Measurements from ENCODE around the gene ZNF585A. TPM values are rescaled to one million over a fixed set of nuclear protein-coding genes. Genes with fewer than 3 reads are reported as not detected.
"Not testable (repeated sequence)": the region's sequence is repeated elsewhere in the genome, so short reads cannot be mapped to it uniquely, and the experiment has no call there.

ZNF585A gene
- total RNA-seq, 4 donors from 2014 or later, result 2.2 to 12.9 (median 5.3) TPM

DNA sequence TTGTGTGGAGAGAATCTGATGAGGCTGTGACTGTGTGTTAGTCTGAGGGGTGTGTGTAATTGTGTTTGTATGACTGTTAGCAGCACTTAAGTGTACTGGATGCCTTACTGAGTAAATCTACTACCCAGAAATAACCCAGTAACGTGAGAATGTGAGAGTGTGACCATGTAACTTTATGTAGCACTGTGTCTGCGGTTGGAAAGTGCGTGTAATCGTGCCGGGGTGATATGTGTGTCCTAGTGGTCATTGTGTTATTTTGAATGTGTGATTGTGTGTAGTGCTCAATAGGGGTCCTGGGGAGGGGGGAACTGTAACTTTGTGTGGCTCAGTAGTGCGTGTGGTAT is 46.1 kb upstream of the ZNF585A start:
- TF ChIP-seq POLR2A (IDR thresholded peaks at IDR 0.05) (no peak), POLR2AphosphoS5 (IDR thresholded peaks at IDR 0.05) (no peak), EP300 (IDR thresholded peaks at IDR 0.05; ENCODE audit: low read depth) (no peak)
- TF ChIP-seq, protein P1, sequence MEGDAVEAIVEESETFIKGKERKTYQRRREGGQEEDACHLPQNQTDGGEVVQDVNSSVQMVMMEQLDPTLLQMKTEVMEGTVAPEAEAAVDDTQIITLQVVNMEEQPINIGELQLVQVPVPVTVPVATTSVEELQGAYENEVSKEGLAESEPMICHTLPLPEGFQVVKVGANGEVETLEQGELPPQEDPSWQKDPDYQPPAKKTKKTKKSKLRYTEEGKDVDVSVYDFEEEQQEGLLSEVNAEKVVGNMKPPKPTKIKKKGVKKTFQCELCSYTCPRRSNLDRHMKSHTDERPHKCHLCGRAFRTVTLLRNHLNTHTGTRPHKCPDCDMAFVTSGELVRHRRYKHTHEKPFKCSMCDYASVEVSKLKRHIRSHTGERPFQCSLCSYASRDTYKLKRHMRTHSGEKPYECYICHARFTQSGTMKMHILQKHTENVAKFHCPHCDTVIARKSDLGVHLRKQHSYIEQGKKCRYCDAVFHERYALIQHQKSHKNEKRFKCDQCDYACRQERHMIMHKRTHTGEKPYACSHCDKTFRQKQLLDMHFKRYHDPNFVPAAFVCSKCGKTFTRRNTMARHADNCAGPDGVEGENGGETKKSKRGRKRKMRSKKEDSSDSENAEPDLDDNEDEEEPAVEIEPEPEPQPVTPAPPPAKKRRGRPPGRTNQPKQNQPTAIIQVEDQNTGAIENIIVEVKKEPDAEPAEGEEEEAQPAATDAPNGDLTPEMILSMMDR (IDR thresholded peaks at IDR 0.05), result no peak
- 0 to 10% methylated on average over 1 to 6 of the region's 6 CpGs for WGBS, 2 donors (ENCODE audit: low coverage in 1 of 2)
- no peaks in the 10 kb centered on the region for H3K27me3 ChIP-seq
- H3K36me3 ChIP-seq, result peaks cover 0 to 31% (median 5%) of the 10 kb centered on the region in 4 donors
- peaks cover 4 to 13% (median 10%) of the 10 kb centered on the region in 4 donors for H3K4me1 ChIP-seq
- peaks cover 0 to 3% of the 10 kb centered on the region in 2 donors for H3K9me3 ChIP-seq
- in situ Hi-C loops (cut with MboI; ENCODE audit: low pct_ligation_motif_present in 1 of 4, low pct_unique_long_range_greater_than_20kb in 1 of 4, low sequenced_read_pairs in 3 of 4) (loop anchor here in 1 of 4 donors (25.0 kb wide), 1 partner anchor 119 kb away; a partner anchor contains a TSS), intact Hi-C loops (cut with DNase I; ENCODE audit: low total_unique reads) (no loop called here)
- no peak for DNase-seq
- H3K27ac ChIP-seq, result peak overlapping the region; percentile 87 to 96 (median 90)
- H3K4me3 ChIP-seq, result peak overlapping the region; percentile 61 to 86 (median 80)

DNA sequence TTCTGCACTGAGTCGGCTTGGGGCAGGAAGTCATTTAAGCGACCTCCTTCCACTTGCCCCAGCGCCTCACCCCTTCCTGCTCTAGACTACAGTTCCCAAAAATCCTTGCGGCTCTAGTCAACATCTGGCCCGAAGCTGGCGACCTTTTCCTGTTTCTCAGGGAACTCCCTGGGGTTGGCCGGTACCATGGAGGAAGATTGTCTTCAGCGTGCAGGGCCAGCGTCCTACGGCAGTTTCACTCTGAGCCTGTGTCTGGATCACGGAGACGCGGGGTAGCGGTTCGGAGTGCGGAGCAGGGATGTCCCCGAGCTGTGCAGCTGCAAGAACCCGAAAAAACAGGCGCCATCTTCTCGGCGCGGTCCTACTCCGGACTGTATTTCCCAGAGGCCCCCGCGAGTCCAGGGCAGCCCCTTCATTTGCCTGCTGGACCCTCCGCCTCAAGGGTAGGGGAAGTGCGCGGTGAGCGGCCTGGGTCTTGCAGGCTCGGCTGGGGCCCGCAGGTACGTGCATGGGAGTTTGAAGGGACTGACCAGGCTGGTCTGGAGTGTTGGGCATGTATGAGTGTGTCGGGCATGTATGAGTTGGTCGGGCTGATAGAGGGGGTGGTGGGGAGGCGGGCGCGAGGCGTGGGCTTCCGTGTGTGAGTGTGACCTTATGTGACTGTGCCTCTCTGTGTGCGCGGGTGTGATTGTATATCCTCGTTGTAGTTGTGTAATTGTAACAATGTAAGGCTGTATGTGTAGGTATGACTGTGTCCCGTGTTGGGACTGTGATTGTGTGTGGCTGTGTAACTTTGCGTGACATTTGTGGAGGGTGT is 45.5 kb upstream of the ZNF585A start, which contains the start of gene ZNF383:
Gene ZNF383 (plus strand): TSS at position 440 of the 817 bp plus-strand sequence. CDS start 12,240 bp downstream, outside the sequence.
- H3K27ac ChIP-seq, result peak within 1 kb of the TSS; percentile 87 to 96 (median 90)
- DNase-seq, result peak; percentile 86
- H3K36me3 ChIP-seq, result peaks cover 0 to 25% (median 4%) of the 10 kb centered on the region in 4 donors
- in situ Hi-C loops (cut with MboI; ENCODE audit: low pct_ligation_motif_present in 1 of 4, low pct_unique_long_range_greater_than_20kb in 1 of 4, low sequenced_read_pairs in 3 of 4), result loop anchor here in 1 of 4 donors (25.0 kb wide), 1 partner anchor 119 kb away; a partner anchor contains a TSS
- TF ChIP-seq POLR2A (IDR thresholded peaks at IDR 0.05) (peak; percentile 75), POLR2AphosphoS5 (IDR thresholded peaks at IDR 0.05) (peak; percentile 11 to 71 (median 54))
- TF ChIP-seq, protein P1 (IDR thresholded peaks at IDR 0.05), result no peak
- peak within 1 kb of the TSS; percentile 61 to 86 (median 80) for H3K4me3 ChIP-seq
- H3K9me3 ChIP-seq, result no peaks in the 10 kb centered on the region
- WGBS, 2 donors (ENCODE audit: low coverage in 1 of 2), result 0 to 1% methylated on average over 8 to 42 of the region's 44 CpGs
- H3K27me3 ChIP-seq, result no peaks in the 10 kb centered on the region
- intact Hi-C loops (cut with DNase I; ENCODE audit: low total_unique reads), result no loop called here
- H3K4me1 ChIP-seq, result peaks cover 4 to 13% (median 10%) of the 10 kb centered on the region in 4 donors

DNA sequence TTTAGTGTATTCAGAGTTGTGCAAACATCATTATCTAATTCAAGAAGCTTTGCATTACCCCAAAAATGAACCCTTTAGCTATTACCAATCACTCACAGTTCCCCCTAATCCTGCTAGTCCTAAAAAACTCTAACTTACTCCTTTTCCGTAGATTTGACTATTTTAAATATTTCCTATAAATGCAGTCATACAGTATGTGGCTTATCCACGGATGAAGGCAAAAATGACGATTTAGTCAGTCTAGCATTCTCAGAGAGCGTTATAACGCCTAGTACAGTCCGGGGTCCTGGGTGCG is 44.9 kb upstream of the ZNF585A start:
- peaks cover 0 to 21% (median 3%) of the 10 kb centered on the region in 4 donors for H3K36me3 ChIP-seq

DNA sequence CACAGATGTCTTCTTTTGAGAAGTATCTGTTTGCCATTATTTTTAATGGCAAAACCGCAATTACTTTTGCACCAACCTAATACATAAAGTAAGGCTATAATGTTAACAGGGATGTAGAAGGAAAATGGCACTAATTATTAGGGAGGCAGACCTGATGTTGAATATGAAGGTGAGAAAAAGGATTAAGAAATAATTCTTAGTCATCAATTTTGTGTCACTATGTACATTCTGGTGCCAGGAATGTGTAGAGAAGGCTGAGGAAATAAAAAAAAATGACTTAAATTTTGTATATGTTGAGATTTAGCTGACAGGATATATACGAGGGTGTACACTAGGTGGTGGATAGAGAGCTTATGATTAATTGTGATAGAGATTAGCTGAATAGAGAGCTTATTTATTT is 25.3 kb upstream of the ZNF585A start:
- no peaks in the 10 kb centered on the region for H3K27me3 ChIP-seq
- TF ChIP-seq, protein P1 (IDR thresholded peaks at IDR 0.05), result no peak
- TF ChIP-seq EP300 (IDR thresholded peaks at IDR 0.05; ENCODE audit: low read depth) (no peak), POLR2A (IDR thresholded peaks at IDR 0.05) (no peak), POLR2AphosphoS5 (IDR thresholded peaks at IDR 0.05) (no peak)
- H3K36me3 ChIP-seq, result peaks cover 0 to 89% (median 38%) of the 10 kb centered on the region in 4 donors
- H3K4me3 ChIP-seq, result no peak overlapping the region
- intact Hi-C loops (cut with DNase I; ENCODE audit: low total_unique reads) (no loop called here), in situ Hi-C loops (cut with MboI; ENCODE audit: low pct_ligation_motif_present in 1 of 4, low pct_unique_long_range_greater_than_20kb in 1 of 4, low sequenced_read_pairs in 3 of 4) (no loop called here)
- H3K9me3 ChIP-seq, result peaks cover 41 to 49% of the 10 kb centered on the region in 2 donors
- WGBS, 2 donors (ENCODE audit: low coverage in 1 of 2), result 97% methylated on average over 2 of the region's 2 CpGs
- H3K27ac ChIP-seq, result no peak overlapping the region
- H3K4me1 ChIP-seq, result no peaks in the 10 kb centered on the region
- no peak for DNase-seq

More for the DNA sequence above, 44.9 kb upstream of the ZNF585A start:
- H3K9me3 ChIP-seq, result no peaks in the 10 kb centered on the region
- peak overlapping the region; percentile 61 to 86 (median 80) for H3K4me3 ChIP-seq
- 0% methylated on average over 5 to 7 of the region's 7 CpGs for WGBS, 2 donors (ENCODE audit: low coverage in 1 of 2)
- intact Hi-C loops (cut with DNase I; ENCODE audit: low total_unique reads) (no loop called here), in situ Hi-C loops (cut with MboI; ENCODE audit: low pct_ligation_motif_present in 1 of 4, low pct_unique_long_range_greater_than_20kb in 1 of 4, low sequenced_read_pairs in 3 of 4) (loop anchor here in 1 of 4 donors (25.0 kb wide), 1 partner anchor 120 kb away; a partner anchor contains a TSS)
- H3K27me3 ChIP-seq, result no peaks in the 10 kb centered on the region
- H3K4me1 ChIP-seq, result peaks cover 4 to 13% (median 10%) of the 10 kb centered on the region in 4 donors
- TF ChIP-seq POLR2AphosphoS5 (IDR thresholded peaks at IDR 0.05), result peak in 1 of 3 donors; percentile 47
- TF ChIP-seq EP300 (IDR thresholded peaks at IDR 0.05; ENCODE audit: low read depth), result no peak
- DNase-seq, result no peak
- H3K27ac ChIP-seq, result peak overlapping the region; percentile 87 to 96 (median 90)

DNA sequence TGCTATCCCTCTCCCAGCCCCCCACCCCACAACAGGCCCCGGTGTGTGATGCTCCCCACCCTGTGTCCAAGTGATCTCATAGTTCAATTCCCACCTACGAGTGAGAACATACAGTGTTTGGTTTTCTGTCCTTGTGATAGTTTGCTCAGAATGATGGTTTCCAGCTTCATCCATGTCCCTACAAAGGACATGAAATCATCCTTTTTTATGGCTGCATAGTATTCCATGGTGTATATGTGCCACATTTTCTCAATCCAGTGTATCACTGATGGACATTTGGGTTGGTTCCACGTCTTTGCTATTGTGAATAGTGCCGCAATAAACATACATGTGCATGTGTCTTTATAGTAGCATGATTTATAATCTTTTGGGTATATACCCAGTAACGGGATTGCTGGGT is 24.6 kb upstream of the ZNF585A start:
- DNase-seq; H3K4me3 ChIP-seq; H3K4me1 ChIP-seq; H3K27ac ChIP-seq; in situ Hi-C loops (cut with MboI; ENCODE audit: low pct_ligation_motif_present in 1 of 4, low pct_unique_long_range_greater_than_20kb in 1 of 4, low sequenced_read_pairs in 3 of 4); H3K27me3 ChIP-seq; intact Hi-C loops (cut with DNase I; ENCODE audit: low total_unique reads): not testable (repeated sequence)
- H3K9me3 ChIP-seq, result peaks cover 42 to 56% of the 10 kb centered on the region in 2 donors
- 97 to 100% methylated on average over 1 to 5 of the region's 5 CpGs for WGBS, 2 donors (ENCODE audit: low coverage in 1 of 2)
- peaks cover 0 to 87% (median 38%) of the 10 kb centered on the region in 4 donors for H3K36me3 ChIP-seq

DNA sequence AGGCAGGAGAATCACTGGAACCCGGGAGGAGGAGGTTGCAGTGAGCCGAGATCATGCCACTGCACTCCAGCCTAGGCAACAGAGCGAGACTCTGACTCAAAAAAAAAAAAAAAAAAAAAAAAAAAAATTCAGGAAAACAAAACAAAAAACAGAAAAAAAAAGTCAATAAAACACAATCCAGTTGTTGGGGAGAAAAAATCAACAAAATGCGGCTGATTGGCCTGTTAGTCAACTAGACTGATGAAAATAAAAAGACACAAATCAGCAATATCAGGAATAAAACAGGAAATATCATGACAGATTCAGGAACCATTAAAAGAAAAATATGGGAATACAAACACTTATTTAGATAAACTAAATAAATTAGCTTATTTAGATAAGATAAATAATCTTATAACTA is 22.8 kb upstream of the ZNF585A start:
- H3K4me1 ChIP-seq; H3K27ac ChIP-seq; H3K4me3 ChIP-seq; H3K27me3 ChIP-seq; DNase-seq; intact Hi-C loops (cut with DNase I; ENCODE audit: low total_unique reads); in situ Hi-C loops (cut with MboI; ENCODE audit: low pct_ligation_motif_present in 1 of 4, low pct_unique_long_range_greater_than_20kb in 1 of 4, low sequenced_read_pairs in 3 of 4): not testable (repeated sequence)
- Histone ChIP-seq H3K36me3 (peaks cover 0 to 91% (median 39%) of the 10 kb centered on the region in 4 donors), H3K9me3 (peaks cover 51 to 69% of the 10 kb centered on the region in 2 donors)
- 97 to 99% methylated on average over 4 of the region's 4 CpGs for WGBS, 2 donors (ENCODE audit: low coverage in 1 of 2)

DNA sequence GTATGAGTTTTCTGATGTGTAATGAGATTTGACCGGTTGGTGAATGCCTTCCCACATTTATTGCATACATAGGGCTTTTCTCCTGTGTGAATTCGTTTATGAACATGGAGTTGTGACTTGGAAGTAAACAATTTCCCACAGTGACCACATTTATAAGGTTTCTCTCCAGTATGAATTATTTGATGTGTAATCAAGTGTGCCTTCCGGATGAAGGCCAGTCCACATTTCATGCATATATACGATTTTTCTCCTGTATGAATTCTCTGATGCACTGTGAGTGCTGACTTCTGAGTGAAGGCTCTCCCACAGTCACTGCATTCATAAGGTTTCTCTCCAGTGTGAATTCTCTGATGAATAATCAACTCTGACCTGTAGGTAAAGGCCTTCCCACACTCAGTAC is 13.6 kb upstream of the ZNF585A start:
- Histone ChIP-seq H3K36me3 (peaks cover 0 to 65% (median 25%) of the 10 kb centered on the region in 4 donors), H3K9me3 (peaks cover 74 to 87% of the 10 kb centered on the region in 2 donors)
- H3K27ac ChIP-seq; H3K4me3 ChIP-seq; in situ Hi-C loops (cut with MboI; ENCODE audit: low pct_ligation_motif_present in 1 of 4, low pct_unique_long_range_greater_than_20kb in 1 of 4, low sequenced_read_pairs in 3 of 4); DNase-seq; intact Hi-C loops (cut with DNase I; ENCODE audit: low total_unique reads); H3K4me1 ChIP-seq; H3K27me3 ChIP-seq: not testable (repeated sequence)
- WGBS, 2 donors (ENCODE audit: low coverage in 1 of 2), result 93% methylated on average over 4 of the region's 4 CpGs; no CpG with 5 or more reads in 1 of the 2 donors

All from transverse colon (tissue), 4 donors.